Panc1 (cell line): Measurements from ENCODE around the gene AKAP11. TPM values are rescaled to one million over a fixed set of nuclear protein-coding genes. Genes with fewer than 3 reads are reported as not detected.

Experiments
- ATAC-seq: fragments of 200-7000 bp; cut with Tn5 transposase; 2 replicates; pipeline ENCODE4 v1.9.1; 2020; ENCODE audit warnings: mild to moderate bottlenecking, moderate library complexity
- BruUV-seq: library from RNA; stranded (reverse); fragments of 400-500 nt; replicated peaks from 2 replicates; lab custom pipeline; 2021; lab: Mats Ljungman, UMichigan
- CTCF ChIA-PET: fragments of 300-600 bp; sonication (Branson Sonifier 250); formaldehyde crosslinking; loops from one replicate; lab custom pipeline; 2022; ENCODE audit warnings: antibody characterized with exemption; lab: Charles Lee
- POLR2A ChIA-PET: fragments of 300-600 bp; sonication (Branson Sonifier 250); formaldehyde crosslinking; loops from one replicate; lab custom pipeline; 2022; ENCODE audit warnings: antibody characterized with exemption; lab: Charles Lee
- DNase-seq: peaks from one replicate; pipeline ENCODE4 v3.0.0-alpha.2; 2010; ENCODE audit warnings: low read depth, low spot score
- H3K27ac ChIP-seq: 2 replicates; pipeline ENCODE4 v1.5.1; 2011; ENCODE audit warnings: mild to moderate bottlenecking, low read length, inconsistent platforms
- H3K27me3 ChIP-seq: fragments of 200-500 bp; sonication (Bioruptor generic); 2 replicates; pipeline ENCODE4 v1.6.0; 2014; ENCODE audit warnings: low read length, inconsistent platforms; ENCODE audit not compliant: control insufficient read depth, insufficient read depth
- H3K36me3 ChIP-seq: fragments of 200-500 bp; sonication (Bioruptor generic); 2 replicates; pipeline ENCODE4 v1.5.1; 2014; ENCODE audit warnings: inconsistent platforms, mild to moderate bottlenecking, low read length, moderate library complexity; ENCODE audit not compliant: control insufficient read depth, insufficient read depth
- H3K4me1 ChIP-seq: 2 replicates; pipeline ENCODE4 v1.5.1; 2011; ENCODE audit warnings: inconsistent platforms, mild to moderate bottlenecking, low read length, moderate library complexity; ENCODE audit not compliant: control insufficient read depth, insufficient read depth
- H3K4me3 ChIP-seq, 2 experiments: 2 replicates each; pipeline ENCODE4 v1.5.1; 2011 to 2012; ENCODE audit warnings: low read depth in 2 of 2, low read length in 2 of 2, mild to moderate bottlenecking in 2 of 2, inconsistent platforms in 1 of 2, moderate library complexity in 1 of 2
- H3K9me3 ChIP-seq: fragments of 200-500 bp; sonication (Bioruptor generic); 2 replicates; pipeline ENCODE4 v1.5.1; 2014; ENCODE audit warnings: low read depth, mild to moderate bottlenecking, inconsistent platforms, low read length, moderate library complexity; ENCODE audit not compliant: control insufficient read depth, insufficient read depth
- POLR2AphosphoS5 ChIP-seq: IDR thresholded peaks from 2 replicates; pipeline ENCODE4 v1.6.1; 2012; ENCODE audit warnings: mild to moderate bottlenecking, low read depth, low read length, moderate library complexity
- REST ChIP-seq, 2 experiments: IDR thresholded peaks; 2 replicates each; pipeline ENCODE4 v1.6.1; 2011 to 2012; ENCODE audit warnings: low read depth in 2 of 2, control low read depth in 1 of 2, low read length in 1 of 2, mild to moderate bottlenecking in 1 of 2, moderate library complexity in 1 of 2; ENCODE audit not compliant: insufficient read depth in 1 of 2
- SIN3A ChIP-seq: IDR thresholded peaks from 2 replicates; pipeline ENCODE4 v1.6.1; 2012; ENCODE audit warnings: low read depth, mild to moderate bottlenecking, low read length, moderate library complexity, borderline replicate concordance; ENCODE audit not compliant: insufficient read depth
- TCF7L2 ChIP-seq: IDR thresholded peaks from 2 replicates; pipeline ENCODE4 v1.6.1; 2011; ENCODE audit warnings: mild to moderate bottlenecking, low read depth, low read length, inconsistent platforms
- in situ Hi-C: cut with HindIII; loops from 2 replicates; pipeline ENCODE4 v1.10.0; 2016; ENCODE audit warnings: low sequenced_read_pairs, low pct_unique_long_range_greater_than_20kb
- intact Hi-C: fragments of 100-400 bp; cut with micrococcal nuclease; formaldehyde crosslinking; loops from one replicate; pipeline ENCODE4 v1.10.0; 2022; ENCODE audit not compliant: unreplicated experiment
- total RNA-seq: library from RNA; stranded (reverse); gene quantifications from one replicate; pipeline ENCODE4 v1.2.1, GENCODE V29; 2021; ENCODE audit not compliant: unreplicated experiment
- TF ChIP-seq, protein P1 (sequence below): fragments of 450-650 bp; IDR thresholded peaks from 2 replicates; pipeline ENCODE4 v1.5.1; 2017; ENCODE audit warnings: mild to moderate bottlenecking

The AKAP11 gene
- total RNA-seq, 1 experiment from 2014 or later = 17.8 TPM

DNA sequence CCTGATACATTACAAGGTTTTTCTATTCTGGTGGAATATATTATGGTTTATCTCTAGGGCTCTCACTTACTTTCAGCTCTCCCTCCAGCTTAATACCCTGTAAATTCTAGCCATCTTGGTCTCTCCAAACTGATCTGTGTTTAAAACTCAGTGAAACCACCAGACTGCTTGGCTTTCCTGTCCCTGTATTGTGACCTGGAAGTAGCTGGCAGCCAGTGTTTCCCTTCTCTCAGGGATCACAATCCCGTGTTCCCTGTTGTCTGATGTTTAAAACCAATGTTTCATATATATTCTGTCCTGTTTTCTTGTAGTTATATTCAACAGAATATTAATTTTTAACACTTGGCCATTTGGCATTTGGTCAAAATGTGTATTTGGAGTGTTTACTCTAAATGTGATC lies 8.0 kb downstream of the AKAP11 start:
- intact Hi-C loops (no loop called here), in situ Hi-C loops (no loop called here)
- Histone ChIP-seq H3K4me1 (no peaks in the 10 kb centered on the region), H3K9me3 (no peaks in the 10 kb centered on the region), H3K36me3 (no peaks in the 10 kb centered on the region), H3K27me3 (no peaks in the 10 kb centered on the region), H3K27ac (no peak overlapping the region), H3K4me3 (no peak overlapping the region)
- ChIA-PET CTCF (no interaction called here), POLR2A (no interaction called here)
- TF ChIP-seq REST (IDR thresholded peaks at IDR 0.05; ENCODE audit: insufficient read depth in 1 of 2, low read depth in 2 of 2, low read length in 1 of 2) (no peak), POLR2AphosphoS5 (no peak), SIN3A (no peak)
- TF ChIP-seq, protein P1, sequence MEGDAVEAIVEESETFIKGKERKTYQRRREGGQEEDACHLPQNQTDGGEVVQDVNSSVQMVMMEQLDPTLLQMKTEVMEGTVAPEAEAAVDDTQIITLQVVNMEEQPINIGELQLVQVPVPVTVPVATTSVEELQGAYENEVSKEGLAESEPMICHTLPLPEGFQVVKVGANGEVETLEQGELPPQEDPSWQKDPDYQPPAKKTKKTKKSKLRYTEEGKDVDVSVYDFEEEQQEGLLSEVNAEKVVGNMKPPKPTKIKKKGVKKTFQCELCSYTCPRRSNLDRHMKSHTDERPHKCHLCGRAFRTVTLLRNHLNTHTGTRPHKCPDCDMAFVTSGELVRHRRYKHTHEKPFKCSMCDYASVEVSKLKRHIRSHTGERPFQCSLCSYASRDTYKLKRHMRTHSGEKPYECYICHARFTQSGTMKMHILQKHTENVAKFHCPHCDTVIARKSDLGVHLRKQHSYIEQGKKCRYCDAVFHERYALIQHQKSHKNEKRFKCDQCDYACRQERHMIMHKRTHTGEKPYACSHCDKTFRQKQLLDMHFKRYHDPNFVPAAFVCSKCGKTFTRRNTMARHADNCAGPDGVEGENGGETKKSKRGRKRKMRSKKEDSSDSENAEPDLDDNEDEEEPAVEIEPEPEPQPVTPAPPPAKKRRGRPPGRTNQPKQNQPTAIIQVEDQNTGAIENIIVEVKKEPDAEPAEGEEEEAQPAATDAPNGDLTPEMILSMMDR = no peak
- ATAC-seq (no peak), DNase-seq (no peak)
- no TSS peak for BruUV-seq

DNA sequence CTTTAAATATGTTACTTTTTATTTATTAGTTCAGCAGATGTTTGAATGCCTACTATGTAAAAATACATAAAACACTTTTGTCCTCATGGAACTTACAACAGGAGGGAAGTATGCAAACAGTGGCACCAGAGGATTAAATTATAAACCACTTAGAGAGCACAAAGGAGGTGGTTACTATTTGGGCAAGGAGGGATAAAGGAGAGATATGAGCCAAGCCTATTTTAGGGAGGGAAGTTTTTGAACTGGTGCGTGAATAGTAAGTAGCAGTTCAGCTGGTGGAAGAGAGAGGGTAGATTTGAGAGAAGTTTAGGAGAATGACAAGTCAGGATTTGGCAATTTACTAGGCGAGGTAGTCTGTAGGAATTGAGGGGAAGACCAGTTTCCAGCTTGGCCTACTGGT lies 8.6 kb downstream of the AKAP11 start:
- no peak for ATAC-seq
- POLR2A ChIA-PET = no interaction called here

More for the DNA sequence above, 8.6 kb downstream of the AKAP11 start:
- TF ChIP-seq SIN3A (no peak), TCF7L2 (no peak), REST (IDR thresholded peaks at IDR 0.05; ENCODE audit: insufficient read depth in 1 of 2, low read depth in 2 of 2, low read length in 1 of 2) (no peak), POLR2AphosphoS5 (no peak)
- TF ChIP-seq, protein P1 = no peak
- BruUV-seq = no TSS peak
- Histone ChIP-seq H3K36me3 (no peaks in the 10 kb centered on the region), H3K9me3 (no peaks in the 10 kb centered on the region), H3K27ac (no peak overlapping the region), H3K27me3 (no peaks in the 10 kb centered on the region), H3K4me3 (no peak overlapping the region), H3K4me1 (no peaks in the 10 kb centered on the region)
- CTCF ChIA-PET = no interaction called here
- no peak for DNase-seq
- intact Hi-C loops (no loop called here), in situ Hi-C loops (no loop called here)
